ENCODE data around the gene L1TD1.
"Not testable (repeated sequence)": the region's sequence is repeated elsewhere in the genome, so short reads cannot be mapped to it uniquely, and the experiment has no call there.

DNA sequence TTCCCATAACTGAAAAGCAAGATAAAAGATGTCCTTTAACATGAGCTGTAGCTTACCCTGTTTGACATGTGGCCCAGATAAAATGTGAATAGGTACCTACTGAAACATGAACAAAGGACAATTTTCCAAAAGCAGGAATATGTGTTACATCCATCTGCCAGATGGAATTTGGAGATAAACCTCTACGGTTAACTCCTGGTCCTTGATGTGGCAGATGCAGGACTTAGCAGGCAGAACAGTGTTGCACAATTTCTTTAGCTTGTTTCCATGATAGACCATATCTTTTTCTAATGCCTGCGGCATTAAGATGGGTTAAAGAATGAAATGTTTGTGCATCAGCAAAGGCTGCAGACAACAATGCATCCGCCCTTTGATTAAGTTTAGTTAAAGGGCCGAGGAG is 14.6 kb upstream of the L1TD1 start:
- not testable (repeated sequence) for TF ChIP-seq SRY (CRISPR knock-in tag; IDR thresholded peaks at IDR 0.05); GTF3A (CRISPR knock-in tag; conservative IDR thresholded peaks at IDR 0.05); RBFOX2 (IDR thresholded peaks at IDR 0.05; ENCODE audit: low read depth, low read length); MAFF (IDR thresholded peaks at IDR 0.05; ENCODE audit: low read depth, low read length); SMC3 (IDR thresholded peaks at IDR 0.05; ENCODE audit: low read length); POLR2A (IDR thresholded peaks at IDR 0.05; ENCODE audit: insufficient read depth in 1 of 2, low read depth in 2 of 2, low read length in 2 of 2); TBP (CRISPR knock-in tag; IDR thresholded peaks at IDR 0.05)
- TF ChIP-seq, protein P1, sequence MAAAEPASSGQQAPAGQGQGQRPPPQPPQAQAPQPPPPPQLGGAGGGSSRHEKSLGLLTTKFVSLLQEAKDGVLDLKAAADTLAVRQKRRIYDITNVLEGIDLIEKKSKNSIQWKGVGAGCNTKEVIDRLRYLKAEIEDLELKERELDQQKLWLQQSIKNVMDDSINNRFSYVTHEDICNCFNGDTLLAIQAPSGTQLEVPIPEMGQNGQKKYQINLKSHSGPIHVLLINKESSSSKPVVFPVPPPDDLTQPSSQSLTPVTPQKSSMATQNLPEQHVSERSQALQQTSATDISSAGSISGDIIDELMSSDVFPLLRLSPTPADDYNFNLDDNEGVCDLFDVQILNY (CRISPR knock-in tag; conservative IDR thresholded peaks at IDR 0.05), result not testable (repeated sequence)
- TF ChIP-seq, protein P2, sequence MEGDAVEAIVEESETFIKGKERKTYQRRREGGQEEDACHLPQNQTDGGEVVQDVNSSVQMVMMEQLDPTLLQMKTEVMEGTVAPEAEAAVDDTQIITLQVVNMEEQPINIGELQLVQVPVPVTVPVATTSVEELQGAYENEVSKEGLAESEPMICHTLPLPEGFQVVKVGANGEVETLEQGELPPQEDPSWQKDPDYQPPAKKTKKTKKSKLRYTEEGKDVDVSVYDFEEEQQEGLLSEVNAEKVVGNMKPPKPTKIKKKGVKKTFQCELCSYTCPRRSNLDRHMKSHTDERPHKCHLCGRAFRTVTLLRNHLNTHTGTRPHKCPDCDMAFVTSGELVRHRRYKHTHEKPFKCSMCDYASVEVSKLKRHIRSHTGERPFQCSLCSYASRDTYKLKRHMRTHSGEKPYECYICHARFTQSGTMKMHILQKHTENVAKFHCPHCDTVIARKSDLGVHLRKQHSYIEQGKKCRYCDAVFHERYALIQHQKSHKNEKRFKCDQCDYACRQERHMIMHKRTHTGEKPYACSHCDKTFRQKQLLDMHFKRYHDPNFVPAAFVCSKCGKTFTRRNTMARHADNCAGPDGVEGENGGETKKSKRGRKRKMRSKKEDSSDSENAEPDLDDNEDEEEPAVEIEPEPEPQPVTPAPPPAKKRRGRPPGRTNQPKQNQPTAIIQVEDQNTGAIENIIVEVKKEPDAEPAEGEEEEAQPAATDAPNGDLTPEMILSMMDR (CRISPR knock-in tag; IDR thresholded peaks at IDR 0.05), result not testable (repeated sequence)
- TF ChIP-seq, protein P3, sequence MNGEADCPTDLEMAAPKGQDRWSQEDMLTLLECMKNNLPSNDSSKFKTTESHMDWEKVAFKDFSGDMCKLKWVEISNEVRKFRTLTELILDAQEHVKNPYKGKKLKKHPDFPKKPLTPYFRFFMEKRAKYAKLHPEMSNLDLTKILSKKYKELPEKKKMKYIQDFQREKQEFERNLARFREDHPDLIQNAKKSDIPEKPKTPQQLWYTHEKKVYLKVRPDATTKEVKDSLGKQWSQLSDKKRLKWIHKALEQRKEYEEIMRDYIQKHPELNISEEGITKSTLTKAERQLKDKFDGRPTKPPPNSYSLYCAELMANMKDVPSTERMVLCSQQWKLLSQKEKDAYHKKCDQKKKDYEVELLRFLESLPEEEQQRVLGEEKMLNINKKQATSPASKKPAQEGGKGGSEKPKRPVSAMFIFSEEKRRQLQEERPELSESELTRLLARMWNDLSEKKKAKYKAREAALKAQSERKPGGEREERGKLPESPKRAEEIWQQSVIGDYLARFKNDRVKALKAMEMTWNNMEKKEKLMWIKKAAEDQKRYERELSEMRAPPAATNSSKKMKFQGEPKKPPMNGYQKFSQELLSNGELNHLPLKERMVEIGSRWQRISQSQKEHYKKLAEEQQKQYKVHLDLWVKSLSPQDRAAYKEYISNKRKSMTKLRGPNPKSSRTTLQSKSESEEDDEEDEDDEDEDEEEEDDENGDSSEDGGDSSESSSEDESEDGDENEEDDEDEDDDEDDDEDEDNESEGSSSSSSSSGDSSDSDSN (CRISPR knock-in tag; IDR thresholded peaks at IDR 0.05), result not testable (repeated sequence)
- TF ChIP-seq, protein P4, sequence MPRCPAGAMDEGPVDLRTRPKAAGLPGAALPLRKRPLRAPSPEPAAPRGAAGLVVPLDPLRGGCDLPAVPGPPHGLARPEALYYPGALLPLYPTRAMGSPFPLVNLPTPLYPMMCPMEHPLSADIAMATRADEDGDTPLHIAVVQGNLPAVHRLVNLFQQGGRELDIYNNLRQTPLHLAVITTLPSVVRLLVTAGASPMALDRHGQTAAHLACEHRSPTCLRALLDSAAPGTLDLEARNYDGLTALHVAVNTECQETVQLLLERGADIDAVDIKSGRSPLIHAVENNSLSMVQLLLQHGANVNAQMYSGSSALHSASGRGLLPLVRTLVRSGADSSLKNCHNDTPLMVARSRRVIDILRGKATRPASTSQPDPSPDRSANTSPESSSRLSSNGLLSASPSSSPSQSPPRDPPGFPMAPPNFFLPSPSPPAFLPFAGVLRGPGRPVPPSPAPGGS (CRISPR knock-in tag; IDR thresholded peaks at IDR 0.05), result not testable (repeated sequence)
